HG03060 (cell line): Measurements from ENCODE around the gene PTPRN2.
"Not testable (repeated sequence)": the region's sequence is repeated elsewhere in the genome, so short reads cannot be mapped to it uniquely, and the experiment has no call there.

Experiments used
- ATAC-seq: cut with Tn5 transposase; IDR thresholded peaks from one replicate; pipeline ENCODE4 v1.9.1; 2021; ENCODE audit warnings: low read depth, moderate number of reproducible peaks; ENCODE audit not compliant: unreplicated experiment

PTPRN2 gene

GRCh38 chr7:158034571-158034970 lies 553.1 kb downstream of the PTPRN2 start:
- no peak for ATAC-seq

GRCh38 chr7:158033925-158034324 lies 553.7 kb downstream of the PTPRN2 start:
- not testable (repeated sequence) for ATAC-seq

- no peak for ATAC-seq
Measured at GRCh38 chr7:158033196-158033595, 554.4 kb downstream of the PTPRN2 start.

GRCh38 chr7:158032561-158033115 lies 555.0 kb downstream of the PTPRN2 start:
- ATAC-seq: no peak

- no peak for ATAC-seq
Measured at GRCh38 chr7:158031867-158032308, 555.7 kb downstream of the PTPRN2 start.

- ATAC-seq: no peak
Measured at GRCh38 chr7:158030566-158030965, 557.1 kb downstream of the PTPRN2 start.

GRCh38 chr7:158030071-158030470 lies 557.6 kb downstream of the PTPRN2 start:
- no peak for ATAC-seq

GRCh38 chr7:158029509-158029908 lies 558.1 kb downstream of the PTPRN2 start:
- ATAC-seq: no peak

GRCh38 chr7:158028971-158029370 lies 558.7 kb downstream of the PTPRN2 start:
- ATAC-seq: no peak

GRCh38 chr7:158028290-158028941 lies 559.2 kb downstream of the PTPRN2 start:
- ATAC-seq: no peak

- ATAC-seq: no peak
Measured at GRCh38 chr7:158027646-158028045, 560.0 kb downstream of the PTPRN2 start.

- no peak for ATAC-seq
Measured at GRCh38 chr7:158026636-158027265, 560.9 kb downstream of the PTPRN2 start.

- no peak for ATAC-seq
Measured at GRCh38 chr7:158025686-158026600, 561.7 kb downstream of the PTPRN2 start.

GRCh38 chr7:158024881-158025280 lies 562.7 kb downstream of the PTPRN2 start:
- ATAC-seq: no peak

- no peak for ATAC-seq
Measured at GRCh38 chr7:158024351-158024715, 563.3 kb downstream of the PTPRN2 start.

GRCh38 chr7:158023681-158024350 lies 563.8 kb downstream of the PTPRN2 start:
- no peak for ATAC-seq

- no peak for ATAC-seq
Measured at GRCh38 chr7:158023157-158023556, 564.5 kb downstream of the PTPRN2 start.

- no peak for ATAC-seq
Measured at GRCh38 chr7:158022601-158023000, 565.0 kb downstream of the PTPRN2 start.

- ATAC-seq: no peak
Measured at GRCh38 chr7:158021836-158022235, 565.8 kb downstream of the PTPRN2 start.

- no peak for ATAC-seq
Measured at GRCh38 chr7:158020706-158021095, 566.9 kb downstream of the PTPRN2 start.
